Keratinocyte (primary cell): ENCODE data around the gene CSMD2. TPM values are rescaled to one million over a fixed set of nuclear protein-coding genes. Genes with fewer than 3 reads are reported as not detected.

ENCODE experiments used
- DNase-seq: peaks from one replicate; pipeline ENCODE4 v3.0.0-alpha.2; 2011; ENCODE audit warnings: low read depth, missing footprints, low spot score
- FAIRE-seq: peaks from 2 replicates; lab custom pipeline; 2011; peaks lifted over from hg19 to GRCh38; lab: Jason Lieb, UNC
- H2AFZ ChIP-seq: 2 replicates; pipeline ENCODE4 v1.6.0; 2012; ENCODE audit warnings: low read length, control low read depth, inconsistent platforms; ENCODE audit not compliant: control insufficient read depth
- H3K27ac ChIP-seq: 2 replicates; pipeline ENCODE4 v1.5.1; 2011; ENCODE audit warnings: low read length; ENCODE audit not compliant: control insufficient read depth, insufficient read depth
- H3K27me3 ChIP-seq: 3 replicates; pipeline ENCODE4 v1.6.0; 2011; ENCODE audit warnings: low read length; ENCODE audit not compliant: control insufficient read depth, insufficient read depth; ENCODE audit errors: extremely low read depth
- H3K36me3 ChIP-seq, 2 experiments: 2 replicates in 1 of 2; 3 replicates in 1 of 2; pipeline ENCODE4 v1.5.1; 2011; ENCODE audit warnings: low read length in 2 of 2, mild to moderate bottlenecking in 1 of 2; ENCODE audit not compliant: control insufficient read depth in 2 of 2, insufficient read depth in 2 of 2; ENCODE audit errors: extremely low read depth in 1 of 2
- H3K4me1 ChIP-seq: 3 replicates; pipeline ENCODE4 v1.5.1; 2011; ENCODE audit warnings: low read length; ENCODE audit not compliant: control insufficient read depth, insufficient read depth; ENCODE audit errors: extremely low read depth
- H3K4me2 ChIP-seq: 3 replicates; pipeline ENCODE4 v1.6.0; 2011; ENCODE audit warnings: low read depth, low read length; ENCODE audit not compliant: control insufficient read depth, insufficient read depth; ENCODE audit errors: extremely low read depth
- H3K4me3 ChIP-seq, 3 experiments: fragments of 200-600 bp in 1 of 3; sonication (generic) in 1 of 3; 2 replicates in 2 of 3; 3 replicates in 1 of 3; pipeline ENCODE4 v1.5.1; 2011 to 2016; ENCODE audit warnings: low read length in 3 of 3, mild to moderate bottlenecking in 3 of 3, control low read depth in 2 of 3, inconsistent platforms in 1 of 3, low read depth in 1 of 3, mixed read lengths in 1 of 3, mixed run types in 1 of 3, moderate library complexity in 1 of 3; ENCODE audit not compliant: control insufficient read depth in 2 of 3, insufficient read depth in 2 of 3; ENCODE audit errors: extremely low read depth in 1 of 3
- H3K79me2 ChIP-seq: 2 replicates; pipeline ENCODE4 v1.6.0; 2012; ENCODE audit warnings: low read length; ENCODE audit not compliant: control insufficient read depth, insufficient read depth
- H3K9ac ChIP-seq: 3 replicates; pipeline ENCODE4 v1.6.0; 2011; ENCODE audit warnings: low read length; ENCODE audit not compliant: control insufficient read depth, insufficient read depth; ENCODE audit errors: extremely low read depth
- H3K9me1 ChIP-seq: 3 replicates; pipeline ENCODE4 v1.6.0; 2011; ENCODE audit warnings: low read length; ENCODE audit not compliant: control insufficient read depth, insufficient read depth; ENCODE audit errors: extremely low read depth
- H3K9me3 ChIP-seq: 2 replicates; pipeline ENCODE4 v1.5.1; 2012; ENCODE audit warnings: low read depth, low read length; ENCODE audit not compliant: control insufficient read depth
- H4K20me1 ChIP-seq: 3 replicates; pipeline ENCODE4 v1.6.0; 2011; ENCODE audit warnings: low read length; ENCODE audit not compliant: control insufficient read depth, insufficient read depth; ENCODE audit errors: extremely low read depth
- CTCF ChIP-seq, 3 experiments: IDR thresholded peaks in 1 of 3; conservative IDR thresholded peaks in 1 of 3; optimal IDR thresholded peaks in 1 of 3; 2 replicates in 2 of 3; 3 replicates in 1 of 3; pipeline versions ENCODE3 to v1.5.1; 2011; ENCODE audit warnings: low read length in 3 of 3, mild to moderate bottlenecking in 3 of 3, moderate library complexity in 2 of 3, control low read depth in 1 of 3, inconsistent platforms in 1 of 3; ENCODE audit not compliant: insufficient read depth in 2 of 3; ENCODE audit errors: extremely low read depth in 1 of 3
- EZH2 ChIP-seq: IDR thresholded peaks from one replicate; pipeline ENCODE4 v1.6.1; 2012; ENCODE audit warnings: inconsistent platforms, mild to moderate bottlenecking, low read length, moderate library complexity
- dilution Hi-C: fragments of 300-500 bp; cut with MboI; formaldehyde crosslinking; loops from one replicate; pipeline ENCODE4 v1.7.0; 2020; ENCODE audit warnings: low sequenced_read_pairs; ENCODE audit not compliant: extremely low pct_ligation_motif_present
- polyA plus RNA-seq, 5 experiments: library from polyadenylated mRNA; depleted of rRNA in 3 of 5; stranded (reverse) in 3 of 5; stranded (forward) in 1 of 5; unstranded in 1 of 5; fragments of >200 nt; gene quantifications; 1 replicate in 1 of 5; 2 replicates in 3 of 5; 3 replicates in 1 of 5; pipeline versions ENCODE4 v1.2.1 to v1.2.3, GENCODE V29; 2011 to 2012; ENCODE audit warnings: missing spikeins in 2 of 5, low read depth in 1 of 5, low replicate concordance in 1 of 5

The CSMD2 gene
- polyA plus RNA-seq, 1 donor (not counting 4 experiments of a cell fraction or from before 2014, with no cell fraction given): 2.0 TPM

- Histone ChIP-seq H3K4me2 (no peak overlapping the region), H3K27me3 (peaks cover 5% of the 10 kb centered on the region), H4K20me1 (no peaks in the 10 kb centered on the region), H3K4me3 (no peak overlapping the region), H3K27ac (no peak overlapping the region), H3K9me3 (no peaks in the 10 kb centered on the region), H3K36me3 (no peaks in the 10 kb centered on the region), H3K79me2 (no peaks in the 10 kb centered on the region), H2AFZ (no peak overlapping the region), H3K9me1 (no peaks in the 10 kb centered on the region), H3K9ac (no peak overlapping the region), H3K4me1 (no peaks in the 10 kb centered on the region)
- DNase-seq: no peak
- FAIRE-seq: no peak
- no peak for TF ChIP-seq CTCF (optimal IDR thresholded peaks at IDR 0.05 in 1 of 3, IDR thresholded peaks at IDR 0.05 in 1 of 3, conservative IDR thresholded peaks at IDR 0.05 in 1 of 3; ENCODE audit: extremely low read depth in 1 of 3, insufficient read depth in 2 of 3, low read length in 3 of 3)
- dilution Hi-C loops: no loop called here
Observed at GRCh38 chr1:33618636-33619035, 546.4 kb downstream of the CSMD2 start.

GRCh38 chr1:33617451-33617850 is 547.6 kb downstream of the CSMD2 start:
- no peak for DNase-seq
- Histone ChIP-seq H3K36me3 (no peaks in the 10 kb centered on the region), H2AFZ (no peak overlapping the region), H3K9me1 (no peaks in the 10 kb centered on the region), H3K4me2 (no peak overlapping the region), H3K4me3 (no peak overlapping the region), H3K27me3 (peaks cover 5% of the 10 kb centered on the region), H3K79me2 (no peaks in the 10 kb centered on the region), H3K9ac (no peak overlapping the region), H3K9me3 (no peaks in the 10 kb centered on the region), H4K20me1 (no peaks in the 10 kb centered on the region), H3K4me1 (no peaks in the 10 kb centered on the region), H3K27ac (no peak overlapping the region)
- TF ChIP-seq EZH2 (no peak), CTCF (optimal IDR thresholded peaks at IDR 0.05 in 1 of 3, IDR thresholded peaks at IDR 0.05 in 1 of 3, conservative IDR thresholded peaks at IDR 0.05 in 1 of 3; ENCODE audit: extremely low read depth in 1 of 3, insufficient read depth in 2 of 3, low read length in 3 of 3) (no peak)
- FAIRE-seq: no peak
- dilution Hi-C loops: no loop called here
